Measurements from ENCODE around the gene CARNS1. TPM values are rescaled to one million over a fixed set of nuclear protein-coding genes. Genes with fewer than 3 reads are reported as not detected.

Gene CARNS1
- total and polyA plus RNA-seq, 9 of the 15 experiments (the other 6 are each of a cell fraction or from before 2014, with no cell fraction given): 0.01 to 0.18 (median 0.06) TPM; not detected in 3

DNA sequence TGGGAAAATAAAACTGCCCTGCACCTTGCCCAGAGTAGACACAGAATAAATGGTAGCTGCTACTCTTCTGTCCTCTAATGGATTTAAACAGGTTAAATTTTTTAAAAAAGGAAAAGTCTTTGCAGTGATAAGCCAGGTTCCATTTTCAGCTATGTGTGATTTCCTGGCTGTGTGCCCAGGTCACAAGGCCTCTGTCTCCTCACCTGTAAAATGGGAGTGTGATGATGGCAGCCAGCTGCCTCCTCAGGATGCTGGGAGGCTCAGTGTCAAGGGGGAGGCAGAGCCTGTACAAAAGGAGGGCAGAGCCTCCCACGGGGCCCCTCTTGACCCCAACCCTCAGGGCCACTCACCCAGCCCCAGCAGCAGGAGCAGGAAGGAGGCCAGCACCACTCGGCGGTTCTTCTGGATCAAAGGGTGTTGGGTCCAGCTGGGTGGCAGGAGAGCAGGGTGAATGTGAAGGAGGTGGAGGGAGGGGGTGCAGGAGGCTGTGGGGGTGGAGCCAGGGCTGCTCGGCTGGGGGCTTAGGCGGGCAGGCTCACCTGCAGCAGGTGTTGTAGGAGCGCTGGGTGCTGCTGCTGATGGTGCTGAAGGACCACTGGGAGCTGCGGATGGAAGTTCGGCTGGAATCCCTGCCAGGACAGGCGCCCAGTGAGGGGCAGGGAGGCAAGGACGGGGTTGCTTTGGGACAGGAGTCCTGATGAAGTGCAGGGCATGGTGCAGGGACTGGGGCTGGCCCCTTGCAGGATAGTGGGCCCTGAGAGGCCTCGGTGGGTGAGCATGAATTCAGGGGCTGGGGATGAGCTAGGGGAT, 51.7 kb downstream of the CARNS1 start (continued):
- TF ChIP-seq, protein P1, sequence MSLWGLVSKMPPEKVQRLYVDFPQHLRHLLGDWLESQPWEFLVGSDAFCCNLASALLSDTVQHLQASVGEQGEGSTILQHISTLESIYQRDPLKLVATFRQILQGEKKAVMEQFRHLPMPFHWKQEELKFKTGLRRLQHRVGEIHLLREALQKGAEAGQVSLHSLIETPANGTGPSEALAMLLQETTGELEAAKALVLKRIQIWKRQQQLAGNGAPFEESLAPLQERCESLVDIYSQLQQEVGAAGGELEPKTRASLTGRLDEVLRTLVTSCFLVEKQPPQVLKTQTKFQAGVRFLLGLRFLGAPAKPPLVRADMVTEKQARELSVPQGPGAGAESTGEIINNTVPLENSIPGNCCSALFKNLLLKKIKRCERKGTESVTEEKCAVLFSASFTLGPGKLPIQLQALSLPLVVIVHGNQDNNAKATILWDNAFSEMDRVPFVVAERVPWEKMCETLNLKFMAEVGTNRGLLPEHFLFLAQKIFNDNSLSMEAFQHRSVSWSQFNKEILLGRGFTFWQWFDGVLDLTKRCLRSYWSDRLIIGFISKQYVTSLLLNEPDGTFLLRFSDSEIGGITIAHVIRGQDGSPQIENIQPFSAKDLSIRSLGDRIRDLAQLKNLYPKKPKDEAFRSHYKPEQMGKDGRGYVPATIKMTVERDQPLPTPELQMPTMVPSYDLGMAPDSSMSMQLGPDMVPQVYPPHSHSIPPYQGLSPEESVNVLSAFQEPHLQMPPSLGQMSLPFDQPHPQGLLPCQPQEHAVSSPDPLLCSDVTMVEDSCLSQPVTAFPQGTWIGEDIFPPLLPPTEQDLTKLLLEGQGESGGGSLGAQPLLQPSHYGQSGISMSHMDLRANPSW (CRISPR knock-in tag; IDR thresholded peaks at IDR 0.05): no peak
- no peak for TF ChIP-seq FOXJ3 (CRISPR knock-in tag; IDR thresholded peaks at IDR 0.05)
- no peak for TF ChIP-seq EZH2 (IDR thresholded peaks at IDR 0.05; ENCODE audit: borderline replicate concordance, low read depth, low read length)
- TF ChIP-seq KDM1A (IDR thresholded peaks at IDR 0.05): peak in 1 of 2 experiments; percentile 39; a peak in 1 of 4 replicates
- no peak for TF ChIP-seq ZNF165 (CRISPR knock-in tag; IDR thresholded peaks at IDR 0.05; ENCODE audit: borderline replicate concordance)
- TF ChIP-seq CBFA2T3 (IDR thresholded peaks at IDR 0.05): no peak
- TF ChIP-seq ZNF76 (CRISPR knock-in tag; IDR thresholded peaks at IDR 0.05; ENCODE audit: borderline replicate concordance): no peak
- no peak for TF ChIP-seq MEF2A (IDR thresholded peaks at IDR 0.05; ENCODE audit: control insufficient read depth, low read depth, low read length)
- no peak for TF ChIP-seq ZNF431 (CRISPR knock-in tag; IDR thresholded peaks at IDR 0.05)
- TF ChIP-seq NRF1 (conservative IDR thresholded peaks at IDR 0.05 in 1 of 2, IDR thresholded peaks at IDR 0.05 in 1 of 2): no peak
- TF ChIP-seq HNRNPL (IDR thresholded peaks at IDR 0.05; ENCODE audit: low read depth, low read length): no peak
- TF ChIP-seq RBM25 (IDR thresholded peaks at IDR 0.05; ENCODE audit: low read depth, low read length, severe bottlenecking): peak; percentile 59
- TF ChIP-seq, protein P2, sequence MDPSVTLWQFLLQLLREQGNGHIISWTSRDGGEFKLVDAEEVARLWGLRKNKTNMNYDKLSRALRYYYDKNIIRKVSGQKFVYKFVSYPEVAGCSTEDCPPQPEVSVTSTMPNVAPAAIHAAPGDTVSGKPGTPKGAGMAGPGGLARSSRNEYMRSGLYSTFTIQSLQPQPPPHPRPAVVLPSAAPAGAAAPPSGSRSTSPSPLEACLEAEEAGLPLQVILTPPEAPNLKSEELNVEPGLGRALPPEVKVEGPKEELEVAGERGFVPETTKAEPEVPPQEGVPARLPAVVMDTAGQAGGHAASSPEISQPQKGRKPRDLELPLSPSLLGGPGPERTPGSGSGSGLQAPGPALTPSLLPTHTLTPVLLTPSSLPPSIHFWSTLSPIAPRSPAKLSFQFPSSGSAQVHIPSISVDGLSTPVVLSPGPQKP (CRISPR knock-in tag; IDR thresholded peaks at IDR 0.05): no peak
- no peak for TF ChIP-seq YY1 (IDR thresholded peaks at IDR 0.05; ENCODE audit: borderline replicate concordance in 1 of 3, control insufficient read depth in 1 of 3, extremely low read depth in 1 of 3, insufficient read depth in 3 of 3, insufficient read length in 1 of 3, insufficient replicate concordance in 2 of 3, low read depth in 1 of 3, low read length in 2 of 3)
- peak; percentile 53 for TF ChIP-seq POLR2G (IDR thresholded peaks at IDR 0.05; ENCODE audit: low read depth, low read length)
- TF ChIP-seq KAT7 (CRISPR knock-in tag; IDR thresholded peaks at IDR 0.05; ENCODE audit: borderline replicate concordance): no peak
- TF ChIP-seq, protein P3, sequence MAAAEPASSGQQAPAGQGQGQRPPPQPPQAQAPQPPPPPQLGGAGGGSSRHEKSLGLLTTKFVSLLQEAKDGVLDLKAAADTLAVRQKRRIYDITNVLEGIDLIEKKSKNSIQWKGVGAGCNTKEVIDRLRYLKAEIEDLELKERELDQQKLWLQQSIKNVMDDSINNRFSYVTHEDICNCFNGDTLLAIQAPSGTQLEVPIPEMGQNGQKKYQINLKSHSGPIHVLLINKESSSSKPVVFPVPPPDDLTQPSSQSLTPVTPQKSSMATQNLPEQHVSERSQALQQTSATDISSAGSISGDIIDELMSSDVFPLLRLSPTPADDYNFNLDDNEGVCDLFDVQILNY (CRISPR knock-in tag; IDR thresholded peaks at IDR 0.05): no peak
- no peak for TF ChIP-seq CBX8 (IDR thresholded peaks at IDR 0.05; ENCODE audit: borderline replicate concordance, extremely low read depth, low read depth, low read length, poor library complexity, severe bottlenecking)
- TF ChIP-seq SAFB (IDR thresholded peaks at IDR 0.05; ENCODE audit: borderline replicate concordance, low read depth, low read length): no peak
- no peak for TF ChIP-seq SMARCA4 (IDR thresholded peaks at IDR 0.05)
- no peak for TF ChIP-seq ETS2 (tag; IDR thresholded peaks at IDR 0.05; ENCODE audit: borderline replicate concordance, poor library complexity, severe bottlenecking)

Data from K562 (cell line).